GM15510 (cell line): Measurements from ENCODE around the gene KRT6A.

Experiments used
- POLR2A ChIP-seq: IDR thresholded peaks from 3 replicates; pipeline ENCODE4 v1.6.1; 2011; ENCODE audit warnings: borderline replicate concordance; ENCODE audit not compliant: insufficient read length; ENCODE audit errors: extremely low read depth

Gene KRT6A

GRCh38 chr12:52497975-52498374, 4.9 kb upstream of the KRT6A start:
- TF ChIP-seq POLR2A, result no peak

- TF ChIP-seq POLR2A, result no peak
These were observed 3.6 kb upstream of the KRT6A start for GRCh38 chr12:52496590-52497071.

GRCh38 chr12:52496054-52496453, 3.0 kb upstream of the KRT6A start:
- no peak for TF ChIP-seq POLR2A

GRCh38 chr12:52495389-52495788, 2.3 kb upstream of the KRT6A start:
- TF ChIP-seq POLR2A, result no peak

GRCh38 chr12:52494518-52494917, 1.5 kb upstream of the KRT6A start:
- no peak for TF ChIP-seq POLR2A

GRCh38 chr12:52494100-52494499, 1.0 kb upstream of the KRT6A start:
- no peak for TF ChIP-seq POLR2A

GRCh38 chr12:52488736-52489135, 4.3 kb downstream of the KRT6A start:
- no peak for TF ChIP-seq POLR2A

GRCh38 chr12:52487211-52487610, 5.8 kb downstream of the KRT6A start:
- no peak for TF ChIP-seq POLR2A

GRCh38 chr12:52486166-52487105, 6.6 kb downstream of the KRT6A start:
- TF ChIP-seq POLR2A, result no peak

GRCh38 chr12:52480073-52480472, 13.0 kb downstream of the KRT6A start:
- no peak for TF ChIP-seq POLR2A

- TF ChIP-seq POLR2A, result no peak
These were observed 15.4 kb downstream of the KRT6A start for GRCh38 chr12:52477651-52478050.

GRCh38 chr12:52474212-52474611, 18.8 kb downstream of the KRT6A start:
- no peak for TF ChIP-seq POLR2A

- no peak for TF ChIP-seq POLR2A
These were observed 19.3 kb downstream of the KRT6A start, which contains the start of gene KRT6C for GRCh38 chr12:52473768-52474167. KRT6C (minus strand) TSS chr12:52473805; CDS start chr12:52473737, 68 bp downstream.

- TF ChIP-seq POLR2A, result no peak
These were observed 23.2 kb downstream of the KRT6A start for GRCh38 chr12:52469853-52470252.

- TF ChIP-seq POLR2A, result no peak
These were observed 28.2 kb downstream of the KRT6A start for GRCh38 chr12:52464897-52465296.

- no peak for TF ChIP-seq POLR2A
These were observed 31.4 kb downstream of the KRT6A start for GRCh38 chr12:52461693-52462092.

- TF ChIP-seq POLR2A, result no peak
These were observed 34.2 kb downstream of the KRT6A start for GRCh38 chr12:52458861-52459260.

- no peak for TF ChIP-seq POLR2A
These were observed 37.2 kb downstream of the KRT6A start for GRCh38 chr12:52455821-52456220.
